ENCODE results near the gene GLIS1.

Gene GLIS1

DNA sequence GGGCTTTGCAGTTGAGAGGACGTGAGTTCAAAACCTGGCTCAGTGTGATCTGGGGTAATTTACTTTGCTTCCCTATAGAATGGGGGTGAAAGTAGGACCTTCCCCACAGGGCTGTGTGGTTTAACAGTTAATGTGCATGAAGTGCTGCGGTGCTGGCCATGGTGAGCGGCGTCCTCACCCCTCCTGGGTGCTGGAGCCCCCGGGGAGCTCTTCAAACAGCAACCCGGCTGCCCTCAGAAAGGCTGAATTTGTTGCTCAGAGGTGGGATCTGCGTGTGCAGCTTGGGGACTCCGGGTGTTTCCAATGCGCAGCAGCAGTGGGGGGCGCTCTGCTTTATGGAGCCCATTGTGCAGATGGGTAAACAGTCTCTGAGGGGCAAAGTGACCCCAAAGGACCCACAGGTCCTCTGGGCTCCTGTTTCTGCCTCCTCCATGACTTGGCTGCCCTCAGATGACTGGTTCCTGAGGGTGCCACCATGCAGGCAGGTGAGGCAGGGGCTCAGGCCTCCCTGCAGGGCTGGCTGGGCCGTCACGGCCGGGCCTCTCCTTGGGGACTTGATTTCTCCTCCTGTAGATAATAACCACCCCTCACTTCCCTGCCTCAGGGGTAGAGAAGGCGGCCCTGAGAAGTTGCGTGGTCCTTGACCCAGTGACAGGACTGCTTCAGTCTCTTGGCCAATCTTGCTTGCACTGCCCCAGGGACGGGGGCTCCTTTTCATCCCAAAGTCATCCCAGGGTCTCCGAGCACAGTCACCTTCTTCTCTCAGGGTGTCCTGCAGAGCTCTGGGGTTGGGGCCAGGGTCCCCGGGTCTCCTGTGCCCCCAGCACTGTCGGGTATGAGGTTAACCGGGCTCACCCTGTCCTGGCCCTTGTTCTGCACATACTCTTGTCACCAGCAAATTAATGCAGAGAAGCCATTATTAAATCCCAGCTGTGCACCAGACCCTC is 239.4 kb downstream of the GLIS1 start:
- no peak overlapping the region for H3K27ac ChIP-seq
- TF ChIP-seq, protein P1, sequence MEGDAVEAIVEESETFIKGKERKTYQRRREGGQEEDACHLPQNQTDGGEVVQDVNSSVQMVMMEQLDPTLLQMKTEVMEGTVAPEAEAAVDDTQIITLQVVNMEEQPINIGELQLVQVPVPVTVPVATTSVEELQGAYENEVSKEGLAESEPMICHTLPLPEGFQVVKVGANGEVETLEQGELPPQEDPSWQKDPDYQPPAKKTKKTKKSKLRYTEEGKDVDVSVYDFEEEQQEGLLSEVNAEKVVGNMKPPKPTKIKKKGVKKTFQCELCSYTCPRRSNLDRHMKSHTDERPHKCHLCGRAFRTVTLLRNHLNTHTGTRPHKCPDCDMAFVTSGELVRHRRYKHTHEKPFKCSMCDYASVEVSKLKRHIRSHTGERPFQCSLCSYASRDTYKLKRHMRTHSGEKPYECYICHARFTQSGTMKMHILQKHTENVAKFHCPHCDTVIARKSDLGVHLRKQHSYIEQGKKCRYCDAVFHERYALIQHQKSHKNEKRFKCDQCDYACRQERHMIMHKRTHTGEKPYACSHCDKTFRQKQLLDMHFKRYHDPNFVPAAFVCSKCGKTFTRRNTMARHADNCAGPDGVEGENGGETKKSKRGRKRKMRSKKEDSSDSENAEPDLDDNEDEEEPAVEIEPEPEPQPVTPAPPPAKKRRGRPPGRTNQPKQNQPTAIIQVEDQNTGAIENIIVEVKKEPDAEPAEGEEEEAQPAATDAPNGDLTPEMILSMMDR (conservative IDR thresholded peaks at IDR 0.05): no peak
- TF ChIP-seq ZFX (IDR thresholded peaks at IDR 0.05): no peak

DNA sequence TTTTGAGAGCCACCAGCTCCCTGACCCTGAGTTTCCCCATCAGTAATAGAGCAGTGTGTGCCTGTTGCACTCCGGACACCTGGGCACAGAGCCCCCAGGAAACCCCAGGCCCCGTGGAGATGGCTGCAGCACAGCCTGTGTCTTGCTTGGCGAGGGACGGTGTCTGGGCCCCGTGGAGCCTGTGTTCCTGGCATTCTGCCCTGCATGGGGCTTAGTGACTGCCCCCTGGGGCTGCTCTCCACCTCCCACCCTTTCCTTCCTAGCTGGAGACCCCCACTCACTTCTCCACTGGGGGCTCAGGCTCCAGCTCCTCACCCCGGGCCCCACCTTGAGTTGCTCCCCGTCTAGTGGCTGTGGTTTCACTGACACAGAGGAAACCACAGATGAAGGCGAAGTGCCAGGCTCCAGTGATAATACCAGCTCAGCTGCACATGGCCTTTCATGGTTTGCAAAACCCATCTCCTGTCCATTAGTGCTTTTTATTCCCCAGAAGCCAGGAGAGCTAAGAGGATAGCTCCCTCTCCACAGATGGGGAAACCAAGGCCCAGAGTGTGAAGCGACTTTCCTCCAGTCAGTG is 240.3 kb downstream of the GLIS1 start:
- TF ChIP-seq ZFX (IDR thresholded peaks at IDR 0.05): no peak
- TF ChIP-seq, protein P1 (conservative IDR thresholded peaks at IDR 0.05): no peak
- H3K27ac ChIP-seq: no peak overlapping the region

DNA sequence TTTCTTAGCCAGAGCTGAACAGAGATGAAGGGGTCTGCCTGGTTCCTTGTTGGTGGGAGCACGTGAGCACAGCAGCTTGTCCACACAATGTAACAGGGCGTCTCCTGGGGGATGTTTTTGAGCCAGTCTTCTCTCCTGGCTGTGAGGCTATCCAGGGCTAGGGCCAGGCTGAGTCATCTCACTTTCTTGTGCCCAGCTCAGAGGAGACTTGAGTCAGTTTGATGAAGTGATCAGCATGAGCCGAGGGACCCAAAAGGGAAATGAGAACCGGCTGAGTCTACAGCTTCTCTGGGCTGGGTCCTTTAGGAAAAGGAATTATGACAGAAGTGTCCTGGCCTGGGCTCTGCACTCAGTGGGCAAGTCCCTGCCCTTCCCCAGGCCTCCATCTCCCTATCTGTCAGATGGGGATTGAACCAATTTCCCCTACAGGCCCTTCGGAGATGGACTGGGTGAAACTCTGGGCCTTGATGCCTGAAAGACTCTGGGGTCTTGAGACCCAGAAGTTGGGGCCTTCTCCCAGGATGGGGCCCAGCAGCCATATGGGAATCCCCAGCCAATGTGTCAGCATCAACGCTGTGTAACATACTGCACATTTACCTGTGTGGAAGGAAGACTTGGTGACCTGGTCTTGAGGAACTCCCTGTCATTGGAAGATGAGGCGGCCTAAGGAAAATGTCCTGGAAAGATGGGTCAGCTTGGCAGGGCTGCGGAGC is 243.2 kb downstream of the GLIS1 start:
- TF ChIP-seq, protein P1 (conservative IDR thresholded peaks at IDR 0.05): no peak
- no peak for TF ChIP-seq ZFX (IDR thresholded peaks at IDR 0.05)
- H3K27ac ChIP-seq: no peak overlapping the region

DNA sequence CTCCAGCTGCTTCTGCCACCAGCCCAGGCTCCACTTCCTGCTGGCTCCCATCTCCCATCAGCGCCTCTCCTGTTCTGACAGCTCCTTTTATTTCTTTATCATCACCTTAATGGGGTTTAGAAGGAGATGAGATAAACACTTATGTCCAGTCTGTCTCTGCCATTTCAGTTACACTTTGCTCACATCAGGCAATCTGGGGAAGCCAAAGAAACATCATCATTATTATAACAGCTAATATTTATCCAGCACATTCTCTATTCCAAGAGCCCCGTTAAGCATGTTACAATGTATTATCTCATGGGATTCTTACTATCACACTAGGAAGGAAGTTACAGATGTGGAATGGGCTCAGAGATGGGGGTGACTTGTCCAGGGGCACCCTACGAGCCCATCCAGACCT is 248.6 kb downstream of the GLIS1 start:
- no peak overlapping the region for H3K27ac ChIP-seq
- TF ChIP-seq ZFX (IDR thresholded peaks at IDR 0.05): no peak
- TF ChIP-seq, protein P1 (conservative IDR thresholded peaks at IDR 0.05): no peak

DNA sequence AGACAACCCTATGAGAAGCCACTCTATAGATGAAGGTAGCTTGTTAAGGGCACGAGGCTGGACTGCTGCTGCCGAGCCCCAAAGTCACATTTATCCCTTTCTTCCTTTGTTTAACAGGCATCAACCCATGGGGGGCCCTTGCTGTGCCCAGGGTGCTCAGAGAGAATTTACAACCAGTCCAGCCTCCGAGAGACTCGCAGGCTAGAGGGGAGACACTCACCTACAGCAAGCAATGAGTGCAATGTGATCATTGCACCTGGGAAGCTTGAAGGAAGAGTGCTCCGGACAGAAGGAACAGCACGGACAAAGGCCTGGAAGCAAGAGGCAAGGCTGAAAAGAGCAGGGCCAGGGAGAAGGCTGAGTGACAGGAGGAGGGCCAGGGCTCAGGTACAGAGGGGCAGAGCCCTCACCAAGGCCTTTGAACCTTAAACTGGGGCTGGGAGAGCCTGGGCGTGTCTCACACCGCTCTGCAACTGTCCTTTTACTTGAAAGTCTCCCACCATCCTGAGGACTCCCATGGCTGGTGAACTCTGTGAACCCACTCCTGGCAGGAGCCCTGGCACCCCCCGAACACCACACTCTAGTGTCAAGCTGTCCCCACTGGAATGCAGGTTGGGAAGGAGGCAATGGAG is 252.5 kb downstream of the GLIS1 start:
- no peak overlapping the region for H3K27ac ChIP-seq
- TF ChIP-seq ZFX (IDR thresholded peaks at IDR 0.05): no peak
- TF ChIP-seq, protein P1 (conservative IDR thresholded peaks at IDR 0.05): no peak

DNA sequence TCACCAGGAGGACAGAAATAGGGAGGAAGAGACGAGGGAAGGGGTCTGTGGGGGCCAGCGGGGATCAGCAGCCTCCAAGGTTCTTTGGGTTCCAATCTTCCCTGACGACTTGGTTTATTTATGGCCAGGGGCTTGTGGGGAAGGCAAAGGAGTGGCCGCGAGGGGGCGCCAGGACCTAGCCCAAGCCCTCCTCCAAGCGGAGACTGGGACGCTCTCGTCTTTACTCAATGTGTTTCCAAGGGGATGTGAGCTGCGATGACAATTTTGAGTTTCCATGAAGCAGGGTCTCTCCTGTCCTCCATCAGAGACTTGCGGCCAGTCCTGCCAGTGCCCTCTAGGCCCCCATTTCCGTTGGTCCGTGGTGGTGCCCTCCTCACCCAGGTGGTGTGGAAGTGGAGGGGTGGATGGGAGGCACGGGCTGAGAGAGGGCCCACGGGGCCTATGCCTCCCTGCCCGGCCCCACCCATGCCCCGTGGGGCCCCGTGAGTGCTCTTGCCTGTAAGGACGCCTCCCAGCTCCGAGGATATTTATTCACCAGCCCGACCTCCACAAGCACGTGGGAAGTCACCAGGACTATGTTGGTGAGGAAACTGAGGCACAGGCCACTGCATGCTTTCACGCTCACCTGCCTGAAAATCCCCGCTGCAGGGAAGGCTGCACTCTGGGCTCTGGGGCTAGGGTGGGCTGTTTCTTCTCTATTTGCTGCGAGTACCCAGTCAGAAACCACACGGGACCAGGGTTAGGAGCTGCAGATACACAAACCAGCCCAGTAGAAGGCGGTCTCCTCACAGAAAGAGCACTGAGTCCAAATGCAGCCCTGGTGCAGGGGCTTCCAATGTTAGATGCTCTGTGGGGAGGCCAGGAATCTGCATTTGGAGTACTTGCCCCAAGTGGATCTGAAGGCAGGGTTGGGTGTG is 253.2 kb downstream of the GLIS1 start:
- TF ChIP-seq, protein P1 (conservative IDR thresholded peaks at IDR 0.05): peak; percentile 94
- no peak for TF ChIP-seq ZFX (IDR thresholded peaks at IDR 0.05)
- no peak overlapping the region for H3K27ac ChIP-seq
